Cardiac muscle cell (in vitro differentiated cells and primary cell): ENCODE results near the gene HFM1. TPM values are rescaled to one million over a fixed set of nuclear protein-coding genes. Genes with fewer than 3 reads are reported as not detected.

Experiments
- DNase-seq, 2 donors: peaks; one replicate each; pipeline versions ENCODE4 v3.0.0 to v3.0.0-alpha.2; 2010 to 2017; ENCODE audit warnings: low read depth in 1 of 2, low spot score in 1 of 2
- H3K27ac ChIP-seq: fragments of 200-600 bp; sonication (generic); 2 replicates; pipeline ENCODE4 v1.5.1; 2016
- H3K27me3 ChIP-seq: fragments of 200-600 bp; sonication (generic); 2 replicates; pipeline ENCODE4 v1.6.0; 2016; ENCODE audit warnings: control low read depth
- H3K36me3 ChIP-seq: fragments of 200-600 bp; sonication (generic); 2 replicates; pipeline ENCODE4 v1.5.1; 2016; ENCODE audit warnings: control low read depth
- H3K4me1 ChIP-seq: fragments of 200-600 bp; sonication (generic); 2 replicates; pipeline ENCODE4 v1.8.1; 2017; ENCODE audit warnings: low read depth, mild to moderate bottlenecking, mixed run types
- H3K4me3 ChIP-seq: fragments of 200-600 bp; sonication (generic); 2 replicates; pipeline ENCODE4 v1.5.1; 2016; ENCODE audit warnings: mild to moderate bottlenecking
- H3K9me3 ChIP-seq: fragments of 200-600 bp; sonication (generic); 2 replicates; pipeline ENCODE4 v1.5.1; 2017; ENCODE audit warnings: low read depth, mild to moderate bottlenecking, control low read depth
- CTCF ChIP-seq: IDR thresholded peaks from 2 replicates; pipeline ENCODE4 v1.5.1; 2012; ENCODE audit warnings: low read depth, mild to moderate bottlenecking, low read length
- polyA plus RNA-seq: library from polyadenylated mRNA; unstranded; fragments of >200 nt; fragmentation: Nextera tagmentation; extraction: Ambion mirVana; gene quantifications from 2 replicates; pipeline ENCODE4 v1.2.1, GENCODE V29; 2016
- total RNA-seq: library from RNA; depleted of rRNA; stranded (reverse); fragments of >200 nt; gene quantifications from 2 replicates; pipeline ENCODE4 v1.2.3, GENCODE V29; 2016

HFM1 gene
- total and polyA plus RNA-seq, 2 experiments from 2014 or later: 1.8 to 8.3 TPM

- Histone ChIP-seq H3K4me1 (no peaks in the 10 kb centered on the region), H3K27me3 (no peaks in the 10 kb centered on the region), H3K27ac (no peak overlapping the region), H3K36me3 (no peaks in the 10 kb centered on the region), H3K4me3 (no peak overlapping the region), H3K9me3 (no peaks in the 10 kb centered on the region)
- DNase-seq: no peak
- TF ChIP-seq CTCF: no peak
Measured at GRCh38 chr1:91234181-91234580, 170.5 kb downstream of the HFM1 start.

- H3K9me3 ChIP-seq: no peaks in the 10 kb centered on the region
- H3K4me1 ChIP-seq: no peaks in the 10 kb centered on the region
- H3K27ac ChIP-seq: no peak overlapping the region
- no peaks in the 10 kb centered on the region for H3K36me3 ChIP-seq
- no peak for TF ChIP-seq CTCF
- H3K4me3 ChIP-seq: no peak overlapping the region
- no peaks in the 10 kb centered on the region for H3K27me3 ChIP-seq
- DNase-seq: no peak
Measured at GRCh38 chr1:91226741-91227140, 177.9 kb downstream of the HFM1 start.

GRCh38 chr1:91224878-91225277 is 179.8 kb downstream of the HFM1 start:
- no peak overlapping the region for H3K4me3 ChIP-seq

GRCh38 chr1:91221017-91221416 is 183.6 kb downstream of the HFM1 start:
- Histone ChIP-seq H3K27me3 (no peaks in the 10 kb centered on the region), H3K9me3 (no peaks in the 10 kb centered on the region), H3K4me3 (no peak overlapping the region), H3K4me1 (no peaks in the 10 kb centered on the region), H3K36me3 (no peaks in the 10 kb centered on the region), H3K27ac (no peak overlapping the region)
- TF ChIP-seq CTCF: no peak
- no peak for DNase-seq

More at GRCh38 chr1:91224878-91225277, 179.8 kb downstream of the HFM1 start:
- Histone ChIP-seq H3K4me1 (no peaks in the 10 kb centered on the region), H3K27me3 (no peaks in the 10 kb centered on the region), H3K9me3 (no peaks in the 10 kb centered on the region), H3K27ac (no peak overlapping the region), H3K36me3 (no peaks in the 10 kb centered on the region)
- no peak for DNase-seq
- no peak for TF ChIP-seq CTCF

DNA sequence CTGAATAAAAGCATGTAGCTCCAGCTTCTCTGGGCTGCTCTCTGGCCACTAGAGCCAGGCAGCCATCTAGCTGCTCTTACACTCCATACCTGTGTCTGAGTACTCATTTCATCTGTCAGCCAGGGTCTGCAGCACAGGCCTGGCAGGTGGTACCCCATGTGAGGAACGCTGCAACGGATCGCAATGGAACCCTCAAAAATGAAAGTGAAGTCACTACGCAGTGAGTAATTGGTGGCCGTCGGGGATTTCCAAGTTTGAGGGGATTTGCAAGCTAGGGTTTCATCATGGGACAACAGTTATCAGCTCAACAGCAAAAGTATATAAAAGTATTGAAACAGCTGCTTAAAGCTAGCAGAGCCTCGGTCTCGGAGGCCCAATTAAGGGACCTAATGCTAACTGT is 186.7 kb downstream of the HFM1 start:
- H3K27ac ChIP-seq: no peak overlapping the region
- no peak for DNase-seq
- no peak for TF ChIP-seq CTCF
- H3K4me3 ChIP-seq: no peak overlapping the region
- no peaks in the 10 kb centered on the region for H3K4me1 ChIP-seq
- no peaks in the 10 kb centered on the region for H3K27me3 ChIP-seq
- no peaks in the 10 kb centered on the region for H3K9me3 ChIP-seq
- no peaks in the 10 kb centered on the region for H3K36me3 ChIP-seq

Other genes starting within 250 kb of the HFM1 start
- 5.4 and 7.6 TPM in 2 replicates for gene CDC7, start 96.0 kb upstream of the HFM1 start, total RNA-seq
- gene CDC7, start 96.0 kb upstream of the HFM1 start, polyA plus RNA-seq: 4.7 and 7.8 TPM in 2 replicates